ENCODE measurements around the gene JPH2.

GRCh38 chr20:44099832-44100231 is 87.2 kb downstream of the JPH2 start:
- TF ChIP-seq CTCF (IDR thresholded peaks at IDR 0.05) (no peak), POLR2AphosphoS5 (IDR thresholded peaks at IDR 0.05) (no peak)
